K562 (cell line): Measurements from ENCODE around the gene ITGAV. TPM values are rescaled to one million over a fixed set of nuclear protein-coding genes. Genes with fewer than 3 reads are reported as not detected.

Experiments
- ATAC-seq: fragments of 200-7000 bp; cut with Tn5 transposase; 3 replicates; pipeline ENCODE4 v1.9.1; 2020; ENCODE audit warnings: moderate library complexity
- BruUV-seq: library from RNA; stranded (reverse); fragments of 400-500 nt; replicated peaks from 2 replicates; lab custom pipeline; 2021; lab: Mats Ljungman, UMichigan
- CTCF ChIA-PET: fragments of 300-600 bp; formaldehyde crosslinking; extraction: SDS; loops from one replicate; lab custom pipeline; 2021; ENCODE audit warnings: low intra/inter-chr PET ratio; lab: Yijun Ruan, JAX
- POLR2A ChIA-PET: fragments of 300-600, 350-650 bp; sonication (Branson Sonifier 250); formaldehyde crosslinking; extraction: SDS; loops from one replicate; lab custom pipeline; 2021; ENCODE audit warnings: antibody characterized with exemption, inconsistent platforms; lab: Yijun Ruan, JAX
- DNase-seq, 4 experiments: peaks; one replicate each; pipeline versions ENCODE4 v3.0.0 to v3.0.0-alpha.2; 2011 to 2018; ENCODE audit warnings: low spot score in 3 of 4, mixed read lengths in 3 of 4; ENCODE audit errors: extremely low read depth in 1 of 4
- FAIRE-seq: peaks from 2 replicates; lab custom pipeline; 2011; peaks lifted over from hg19 to GRCh38; lab: Jason Lieb, UNC
- H2AFZ ChIP-seq: 2 replicates; pipeline ENCODE4 v1.6.0; 2011; ENCODE audit warnings: low read depth, low read length, control low read depth, inconsistent platforms
- H3K27ac ChIP-seq: fragments of 200-600 bp; 3 replicates; pipeline ENCODE4 v1.8.0; 2011; ENCODE audit warnings: low read depth, mild to moderate bottlenecking, control low read depth, inconsistent platforms, low read length, moderate library complexity, mixed read lengths; ENCODE audit errors: extremely low read depth
- H3K27me3 ChIP-seq, 2 experiments: fragments of 300-600 bp in 1 of 2; 2 replicates in 1 of 2; 3 replicates in 1 of 2; pipeline versions ENCODE4 v1.6.0 to v1.8.0; 2011; ENCODE audit warnings: inconsistent platforms in 2 of 2, low read length in 2 of 2, mild to moderate bottlenecking in 1 of 2, mixed read lengths in 1 of 2, moderate library complexity in 1 of 2; ENCODE audit not compliant: control insufficient read depth in 2 of 2, insufficient read depth in 2 of 2
- H3K36me3 ChIP-seq: fragments of 300-600 bp; 3 replicates; pipeline ENCODE4 v1.8.0; 2011; ENCODE audit warnings: mild to moderate bottlenecking, low read length, inconsistent platforms; ENCODE audit not compliant: control insufficient read depth, insufficient read depth
- H3K4me1 ChIP-seq, 2 experiments: fragments of 200-600 bp in 1 of 2; replicated peaks in 1 of 2; 2 replicates in 1 of 2; 3 replicates in 1 of 2; pipeline versions ENCODE4 v1.5.1 to v1.8.0; 2011; ENCODE audit warnings: inconsistent platforms in 2 of 2, low read length in 2 of 2, mild to moderate bottlenecking in 1 of 2, mixed read lengths in 1 of 2, moderate library complexity in 1 of 2; ENCODE audit not compliant: control insufficient read depth in 2 of 2, insufficient read depth in 2 of 2
- H3K4me2 ChIP-seq: 2 replicates; pipeline ENCODE4 v1.6.1; 2011; ENCODE audit warnings: low read length, control low read depth, inconsistent platforms, mixed read lengths; ENCODE audit not compliant: insufficient read depth
- H3K4me3 ChIP-seq: fragments of 200-600 bp; sonication (generic), shearing (Covaris generic); 2 replicates; pipeline ENCODE4 v1.5.1; 2016; ENCODE audit warnings: control low read depth, inconsistent platforms
- H3K79me2 ChIP-seq: fragments of 200-600 bp; 3 replicates; pipeline ENCODE4 v1.8.0; 2011; ENCODE audit warnings: low read length, inconsistent platforms; ENCODE audit not compliant: control insufficient read depth, insufficient read depth
- H3K9ac ChIP-seq, 2 experiments: 2 replicates each; pipeline versions ENCODE4 v1.6.0 to v1.6.1; 2011; ENCODE audit warnings: low read depth in 2 of 2, low read length in 2 of 2, control low read depth in 1 of 2, inconsistent platforms in 1 of 2, mild to moderate bottlenecking in 1 of 2, mixed read lengths in 1 of 2; ENCODE audit not compliant: insufficient read depth in 1 of 2
- H3K9me1 ChIP-seq: one replicate; pipeline ENCODE4 v1.6.0; 2011; ENCODE audit warnings: inconsistent platforms, mild to moderate bottlenecking, low read length, moderate library complexity; ENCODE audit not compliant: control insufficient read depth, insufficient read depth
- H3K9me3 ChIP-seq: replicated peaks from 2 replicates; pipeline ENCODE4 v1.5.1; 2011; ENCODE audit warnings: low read depth, low read length, inconsistent platforms; ENCODE audit not compliant: control insufficient read depth, insufficient read depth
- H4K20me1 ChIP-seq: replicated peaks from 2 replicates; pipeline ENCODE4 v1.6.1; 2011; ENCODE audit warnings: low read length, inconsistent platforms, mixed read lengths; ENCODE audit not compliant: control insufficient read depth, insufficient read depth
- CCNT2 ChIP-seq: IDR thresholded peaks from 2 replicates; pipeline ENCODE4 v1.6.1; 2011; ENCODE audit warnings: borderline replicate concordance, low read depth, mild to moderate bottlenecking, moderate library complexity, mixed read lengths, low read length; ENCODE audit not compliant: insufficient read length; ENCODE audit errors: extremely low read depth
- DNMT1 ChIP-seq: fragments of 450-650 bp; IDR thresholded peaks from 2 replicates; pipeline ENCODE4 v1.6.1; 2016; ENCODE audit warnings: antibody characterized with exemption, mild to moderate bottlenecking
- EGR1 ChIP-seq: fragments of 450-650 bp; conservative IDR thresholded peaks from 2 replicates; pipeline ENCODE4 v1.6.1; 2017; ENCODE audit warnings: mild to moderate bottlenecking
- EZH2 ChIP-seq: IDR thresholded peaks from 2 replicates; pipeline ENCODE4 v1.6.1; 2012; ENCODE audit warnings: low read depth, mild to moderate bottlenecking, inconsistent platforms, low read length, borderline replicate concordance
- HDGF ChIP-seq: fragments of 450-650 bp; IDR thresholded peaks from 2 replicates; pipeline ENCODE4 v1.6.1; 2016
- HMBOX1 ChIP-seq: sonication (generic); IDR thresholded peaks from 2 replicates; pipeline ENCODE4 v1.6.1; 2016
- MYNN ChIP-seq, 2 experiments: sonication (generic); formaldehyde crosslinking in 1 of 2; IDR thresholded peaks; 2 replicates each; pipeline versions ENCODE4 v1.5.0 to v1.6.1; 2016 to 2020; ENCODE audit warnings: antibody characterized with exemption in 1 of 2, missing genetic modification reagents in 1 of 2
- NCOA4 ChIP-seq: fragments of 450-650 bp; IDR thresholded peaks from 2 replicates; pipeline ENCODE4 v1.6.1; 2018; ENCODE audit warnings: mild to moderate bottlenecking; ENCODE audit not compliant: partially characterized antibody
- RB1 ChIP-seq: fragments of 450-650 bp; IDR thresholded peaks from 2 replicates; pipeline ENCODE4 v1.6.1; 2017; ENCODE audit warnings: low read depth, mild to moderate bottlenecking
- SMAD1 ChIP-seq: fragments of 150-350 bp; IDR thresholded peaks from 2 replicates; pipeline ENCODE4 v1.6.1; 2014; ENCODE audit warnings: low read length, low read depth; ENCODE audit not compliant: partially characterized antibody
- SREBF1 ChIP-seq: fragments of 150-350 bp; IDR thresholded peaks from 2 replicates; pipeline ENCODE4 v1.6.1; 2014; ENCODE audit warnings: antibody characterized with exemption, low read depth, low read length, borderline replicate concordance
- TAF1 ChIP-seq: IDR thresholded peaks from 2 replicates; pipeline ENCODE4 v1.6.1; 2011; ENCODE audit warnings: mild to moderate bottlenecking, low read length, moderate library complexity; ENCODE audit not compliant: insufficient read depth, control insufficient read depth, severe bottlenecking; ENCODE audit errors: extremely low read depth
- UBTF ChIP-seq, 2 experiments: IDR thresholded peaks; 2 replicates each; pipeline ENCODE4 v1.6.1; 2012; ENCODE audit warnings: improper control_type of control experiment in 2 of 2, low read depth in 2 of 2, low read length in 2 of 2, borderline replicate concordance in 1 of 2
- ZNF408 ChIP-seq: fragments of 250-450 bp; sonication (Bioruptor Pico); IDR thresholded peaks from 2 replicates; pipeline ENCODE4 v1.4.0; 2020; ENCODE audit warnings: low read depth, mild to moderate bottlenecking, moderate library complexity
- WGBS: fragments of 100-300 bp; shearing (Covaris generic); methylation state at CpG from one replicate; pipeline ENCODE4 v1.1.6; 2016; ENCODE audit warnings: low coverage, mixed read lengths; ENCODE audit not compliant: insufficient coverage; ENCODE audit errors: missing lambda C conversion rate; 5-methylcytosine and 5-hydroxymethylcytosine counted together
- in situ Hi-C: fragments of 300-500 bp; cut with MboI; formaldehyde crosslinking; loops from 4 replicates; pipeline ENCODE4 v1.15.0; 2018; ENCODE audit warnings: inconsistent platforms, mixed read lengths
- intact Hi-C: fragments of 100-400 bp; cut with micrococcal nuclease; formaldehyde crosslinking; loops from 2 replicates; pipeline ENCODE4 v1.14.2; 2022
- polyA plus RNA-seq, 8 experiments: library from polyadenylated mRNA; depleted of rRNA in 4 of 8; stranded (reverse) in 5 of 8; unstranded in 3 of 8; fragments of >200 nt; fragmentation: Nextera tagmentation in 2 of 8; fragmentation: Illumina TruSeq in 1 of 8; extraction: Ambion mirVana in 2 of 8; extraction: Trizol in 1 of 8; gene quantifications; 2 replicates each; pipeline versions ENCODE4 v1.2.1 to v1.2.3, GENCODE V29; 2011 to 2014; ENCODE audit warnings: inconsistent platforms in 1 of 8, missing spikeins in 1 of 8
- total RNA-seq, 7 experiments: library from RNA; depleted of rRNA in 6 of 7; stranded (reverse); fragments of >200 nt in 6 of 7; fragmentation: Illumina TruSeq in 2 of 7; extraction: Trizol in 2 of 7; gene quantifications; 2 replicates each; pipeline versions ENCODE4 v1.2.1 to v1.2.3, GENCODE V29; 2011 to 2021; ENCODE audit warnings: low replicate concordance in 1 of 7

The ITGAV gene
- total and polyA plus RNA-seq, 9 of the 15 experiments (the other 6 are each of a cell fraction or from before 2014, with no cell fraction given): 3.7 to 17.7 (median 10.7) TPM

- no peak overlapping the region for H2AFZ ChIP-seq
- no peak overlapping the region for H3K4me2 ChIP-seq
- TF ChIP-seq TAF1 (no peak), EGR1 (no peak), DNMT1 (no peak), SMAD1 (no peak), CCNT2 (no peak), ZNF408 (no peak), SREBF1 (no peak), HDGF (no peak), EZH2 (no peak), UBTF (IDR thresholded peaks at IDR 0.05; ENCODE audit: borderline replicate concordance in 1 of 2, low read depth in 2 of 2, low read length in 2 of 2) (no peak), RB1 (no peak), MYNN (IDR thresholded peaks at IDR 0.05) (no peak), MYNN (CRISPR knock-in tag; IDR thresholded peaks at IDR 0.05) (no peak), HMBOX1 (no peak), NCOA4 (no peak)
- H3K79me2 ChIP-seq: no peaks in the 10 kb centered on the region
- no peaks in the 10 kb centered on the region for H3K36me3 ChIP-seq
- no peaks in the 10 kb centered on the region for H3K4me1 ChIP-seq
- FAIRE-seq (no peak), ATAC-seq (no peak), DNase-seq (no peak)
- no peaks in the 10 kb centered on the region for H3K9me1 ChIP-seq
- H3K9ac ChIP-seq: no peak overlapping the region
- 94% methylated on average over 4 of the region's 4 CpGs for WGBS
- no peaks in the 10 kb centered on the region for H3K27me3 ChIP-seq
- ChIA-PET POLR2A (no interaction called here), CTCF (no interaction called here)
- H3K9me3 ChIP-seq: no peaks in the 10 kb centered on the region
- no peaks in the 10 kb centered on the region for H4K20me1 ChIP-seq
- no peak overlapping the region for H3K27ac ChIP-seq
- in situ Hi-C loops (no loop called here), intact Hi-C loops (no loop called here)
- H3K4me3 ChIP-seq: no peak overlapping the region
- no TSS peak for BruUV-seq
Observed at GRCh38 chr2:186617148-186617547, 27.3 kb downstream of the ITGAV start.
